Hepatocyte (in vitro differentiated cells): ENCODE results near the gene DHRS9.

Experiments
- CTCF ChIP-seq: fragments of 200-600 bp; sonication (generic); IDR thresholded peaks from 2 replicates; pipeline ENCODE4 v1.5.1; 2016; ENCODE audit warnings: antibody characterized with exemption, mild to moderate bottlenecking; ENCODE audit not compliant: poor library complexity
- EZH2 ChIP-seq: fragments of 200-600 bp; sonication (generic); IDR thresholded peaks from 2 replicates; pipeline ENCODE4 v1.6.1; 2016; ENCODE audit warnings: antibody characterized with exemption, mild to moderate bottlenecking, borderline replicate concordance

GRCh38 chr2:169081551-169081950 is 12.2 kb downstream of the DHRS9 start:
- no peak for TF ChIP-seq CTCF
- TF ChIP-seq EZH2 = no peak
